ENCODE data around the gene PLCG2.

PLCG2 gene

DNA sequence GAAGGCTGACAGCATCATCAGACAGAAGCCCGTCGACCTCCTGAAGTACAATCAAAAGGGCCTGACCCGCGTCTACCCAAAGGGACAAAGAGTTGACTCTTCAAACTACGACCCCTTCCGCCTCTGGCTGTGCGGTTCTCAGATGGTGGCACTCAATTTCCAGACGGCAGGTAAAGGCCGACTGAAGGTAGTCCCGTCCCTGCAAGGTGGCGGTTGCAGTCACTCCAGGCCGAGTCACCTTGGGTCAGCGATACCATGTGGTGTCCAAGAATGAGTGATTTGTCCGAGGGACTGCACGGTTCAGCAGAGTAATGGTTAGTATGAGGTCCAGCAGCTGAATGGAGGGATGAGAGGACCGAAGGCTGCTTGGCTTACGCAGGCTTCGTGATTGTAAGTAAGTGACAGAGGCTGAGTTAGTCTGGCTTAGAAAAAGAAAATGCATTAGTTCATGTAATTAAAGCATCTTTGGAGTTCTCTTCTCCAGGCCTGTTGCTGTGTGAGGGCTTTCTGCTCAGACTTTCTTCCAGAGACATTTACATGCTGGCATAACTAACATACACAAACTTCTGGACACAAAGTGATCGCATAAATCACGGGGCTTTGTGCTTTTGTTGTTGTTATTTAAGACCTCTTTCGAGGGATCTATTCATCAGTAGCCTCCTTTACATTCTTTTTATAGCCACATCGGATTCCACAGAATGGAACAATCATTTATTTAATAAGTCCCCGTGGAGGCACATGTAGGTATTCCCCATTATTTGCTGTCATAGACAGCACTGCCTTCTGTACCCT is 157.3 kb downstream of the PLCG2 start:
- Histone ChIP-seq H3F3A (ENCODE audit: insufficient read depth) (no peaks in the 10 kb centered on the region), H3K9me3 (ENCODE audit: insufficient read depth, low read length) (no peaks in the 10 kb centered on the region), H3K36me3 (ENCODE audit: low read length) (peaks cover 51% of the 10 kb centered on the region), H3K4me2 (ENCODE audit: low read depth, low read length, poor library complexity, severe bottlenecking) (no peak overlapping the region), H3K4me3 (ENCODE audit: insufficient read depth, low read length, poor library complexity, severe bottlenecking) (no peak overlapping the region), H4K20me1 (ENCODE audit: low read depth, low read length) (no peaks in the 10 kb centered on the region), H3K9me2 (replicated peaks; ENCODE audit: insufficient read depth, low read length) (no peaks in the 10 kb centered on the region), H3K79me2 (ENCODE audit: insufficient read depth, low read length) (no peaks in the 10 kb centered on the region), H2AFZ (ENCODE audit: low read depth, low read length, severe bottlenecking) (no peak overlapping the region), H3K9ac (ENCODE audit: low read length) (no peak overlapping the region), H3K27ac (ENCODE audit: low read depth, low read length) (no peak overlapping the region), H3K27me3 (ENCODE audit: low read length) (no peaks in the 10 kb centered on the region)
- no peak for TF ChIP-seq EZH2phosphoT487 (conservative IDR thresholded peaks at IDR 0.05; ENCODE audit: low read length)
- TF ChIP-seq, protein P1, sequence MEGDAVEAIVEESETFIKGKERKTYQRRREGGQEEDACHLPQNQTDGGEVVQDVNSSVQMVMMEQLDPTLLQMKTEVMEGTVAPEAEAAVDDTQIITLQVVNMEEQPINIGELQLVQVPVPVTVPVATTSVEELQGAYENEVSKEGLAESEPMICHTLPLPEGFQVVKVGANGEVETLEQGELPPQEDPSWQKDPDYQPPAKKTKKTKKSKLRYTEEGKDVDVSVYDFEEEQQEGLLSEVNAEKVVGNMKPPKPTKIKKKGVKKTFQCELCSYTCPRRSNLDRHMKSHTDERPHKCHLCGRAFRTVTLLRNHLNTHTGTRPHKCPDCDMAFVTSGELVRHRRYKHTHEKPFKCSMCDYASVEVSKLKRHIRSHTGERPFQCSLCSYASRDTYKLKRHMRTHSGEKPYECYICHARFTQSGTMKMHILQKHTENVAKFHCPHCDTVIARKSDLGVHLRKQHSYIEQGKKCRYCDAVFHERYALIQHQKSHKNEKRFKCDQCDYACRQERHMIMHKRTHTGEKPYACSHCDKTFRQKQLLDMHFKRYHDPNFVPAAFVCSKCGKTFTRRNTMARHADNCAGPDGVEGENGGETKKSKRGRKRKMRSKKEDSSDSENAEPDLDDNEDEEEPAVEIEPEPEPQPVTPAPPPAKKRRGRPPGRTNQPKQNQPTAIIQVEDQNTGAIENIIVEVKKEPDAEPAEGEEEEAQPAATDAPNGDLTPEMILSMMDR (IDR thresholded peaks at IDR 0.05; ENCODE audit: insufficient read depth, low read length, poor library complexity, severe bottlenecking): no peak

DNA sequence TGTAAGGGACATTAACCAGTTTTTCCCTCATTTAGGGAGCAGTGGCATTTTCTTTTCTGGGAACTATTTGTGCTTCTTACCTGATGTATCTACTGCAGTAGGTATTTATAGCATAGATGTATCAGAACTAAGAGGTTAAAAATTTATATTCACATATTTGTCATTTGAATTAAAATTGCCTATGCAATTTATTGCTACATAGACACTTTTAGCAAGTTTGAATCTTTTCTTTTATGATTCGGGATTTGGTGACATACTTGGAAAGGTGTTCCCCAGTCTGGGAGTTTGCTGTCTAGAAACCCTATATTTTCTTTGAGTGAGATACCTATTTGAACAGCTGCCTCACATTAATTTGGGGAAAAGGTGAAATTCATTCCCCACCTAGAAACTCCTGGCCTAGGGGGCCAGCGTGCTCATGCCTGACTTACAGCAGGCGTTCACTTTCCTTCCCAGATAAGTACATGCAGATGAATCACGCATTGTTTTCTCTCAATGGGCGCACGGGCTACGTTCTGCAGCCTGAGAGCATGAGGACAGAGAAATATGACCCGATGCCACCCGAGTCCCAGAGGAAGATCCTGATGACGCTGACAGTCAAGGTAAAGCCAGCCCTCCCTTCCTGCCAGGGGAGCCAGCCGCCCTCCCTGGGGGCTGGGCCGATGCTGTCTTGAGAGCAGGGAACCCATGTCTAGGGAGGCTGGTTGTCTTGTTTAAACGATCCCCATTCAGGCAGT is 158.4 kb downstream of the PLCG2 start:
- no peak overlapping the region for H3K4me2 ChIP-seq (ENCODE audit: low read depth, low read length, poor library complexity, severe bottlenecking)
- no peaks in the 10 kb centered on the region for H3K9me2 ChIP-seq (replicated peaks; ENCODE audit: insufficient read depth, low read length)
- H3K79me2 ChIP-seq (ENCODE audit: insufficient read depth, low read length): no peaks in the 10 kb centered on the region
- H3K4me3 ChIP-seq (ENCODE audit: insufficient read depth, low read length, poor library complexity, severe bottlenecking): no peak overlapping the region
- no peak overlapping the region for H3K9ac ChIP-seq (ENCODE audit: low read length)
- H3K27me3 ChIP-seq (ENCODE audit: low read length): no peaks in the 10 kb centered on the region
- H4K20me1 ChIP-seq (ENCODE audit: low read depth, low read length): no peaks in the 10 kb centered on the region
- H3K9me3 ChIP-seq (ENCODE audit: insufficient read depth, low read length): no peaks in the 10 kb centered on the region
- no peak overlapping the region for H2AFZ ChIP-seq (ENCODE audit: low read depth, low read length, severe bottlenecking)
- H3K36me3 ChIP-seq (ENCODE audit: low read length): peaks cover 54% of the 10 kb centered on the region
- H3F3A ChIP-seq (ENCODE audit: insufficient read depth): no peaks in the 10 kb centered on the region
- TF ChIP-seq, protein P1 (IDR thresholded peaks at IDR 0.05; ENCODE audit: insufficient read depth, low read length, poor library complexity, severe bottlenecking): no peak
- no peak for TF ChIP-seq EZH2phosphoT487 (conservative IDR thresholded peaks at IDR 0.05; ENCODE audit: low read length)
- H3K27ac ChIP-seq (ENCODE audit: low read depth, low read length): no peak overlapping the region

DNA sequence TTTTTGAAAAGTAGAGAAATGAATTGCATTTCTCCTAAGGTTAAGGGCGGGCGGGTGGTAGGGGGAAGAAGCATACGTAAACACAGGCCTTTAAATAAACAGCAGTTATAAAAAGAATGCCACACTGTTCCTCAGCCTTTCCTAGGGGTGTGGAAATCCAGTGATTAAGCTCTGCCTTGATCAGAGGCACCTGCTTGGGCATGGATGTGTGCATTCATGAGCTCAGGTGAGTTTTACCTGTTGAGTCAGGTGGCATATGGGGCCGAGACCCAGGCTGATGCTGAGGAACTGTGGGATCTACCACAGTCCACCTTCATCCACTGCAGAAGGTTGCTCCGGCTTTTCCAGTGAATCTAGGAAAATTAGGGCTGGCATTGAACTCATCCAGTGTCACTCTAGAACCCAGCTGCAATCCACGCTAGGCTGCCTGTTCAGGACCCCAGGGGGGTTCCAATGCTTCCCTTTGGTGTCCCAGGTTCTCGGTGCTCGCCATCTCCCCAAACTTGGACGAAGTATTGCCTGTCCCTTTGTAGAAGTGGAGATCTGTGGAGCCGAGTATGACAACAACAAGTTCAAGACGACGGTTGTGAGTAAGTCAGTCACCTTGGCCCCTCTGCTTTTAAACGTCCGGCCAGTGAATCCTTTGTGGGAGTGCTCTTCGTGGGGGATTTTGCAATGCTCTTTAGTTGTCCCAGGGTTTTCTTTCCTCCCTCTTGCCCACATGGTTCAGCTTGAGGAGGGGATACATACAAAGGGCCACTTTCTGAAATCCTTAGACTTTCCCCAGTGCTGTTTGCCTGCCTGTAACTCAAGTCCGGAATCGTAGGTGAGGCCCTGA is 159.5 kb downstream of the PLCG2 start:
- H3K9me3 ChIP-seq (ENCODE audit: insufficient read depth, low read length): no peaks in the 10 kb centered on the region
- peaks cover 61% of the 10 kb centered on the region for H3K36me3 ChIP-seq (ENCODE audit: low read length)
- TF ChIP-seq, protein P1 (IDR thresholded peaks at IDR 0.05; ENCODE audit: insufficient read depth, low read length, poor library complexity, severe bottlenecking): no peak
- no peak for TF ChIP-seq EZH2phosphoT487 (conservative IDR thresholded peaks at IDR 0.05; ENCODE audit: low read length)
- H3K27ac ChIP-seq (ENCODE audit: low read depth, low read length): no peak overlapping the region
- no peak overlapping the region for H2AFZ ChIP-seq (ENCODE audit: low read depth, low read length, severe bottlenecking)
- H3K9me2 ChIP-seq (replicated peaks; ENCODE audit: insufficient read depth, low read length): no peaks in the 10 kb centered on the region
- H3K27me3 ChIP-seq (ENCODE audit: low read length): no peaks in the 10 kb centered on the region
- no peaks in the 10 kb centered on the region for H4K20me1 ChIP-seq (ENCODE audit: low read depth, low read length)
- no peak overlapping the region for H3K4me2 ChIP-seq (ENCODE audit: low read depth, low read length, poor library complexity, severe bottlenecking)
- no peak overlapping the region for H3K9ac ChIP-seq (ENCODE audit: low read length)
- H3K79me2 ChIP-seq (ENCODE audit: insufficient read depth, low read length): no peaks in the 10 kb centered on the region
- H3F3A ChIP-seq (ENCODE audit: insufficient read depth): no peaks in the 10 kb centered on the region
- no peak overlapping the region for H3K4me3 ChIP-seq (ENCODE audit: insufficient read depth, low read length, poor library complexity, severe bottlenecking)
